Suprapubic skin (tissue), 4 donors: Measurements from ENCODE around the gene CTNNA3. TPM values are rescaled to one million over a fixed set of nuclear protein-coding genes. Genes with fewer than 3 reads are reported as not detected.

Experiments used
- DNase-seq, 2 donors: peaks; one replicate each; pipeline ENCODE4 v3.0.0-alpha.2; 2019; ENCODE audit warnings: low spot score in 2 of 2
- H3K27ac ChIP-seq: fragments of 200-600 bp; sonication (generic); one replicate; pipeline ENCODE4 v1.5.1; 2019
- H3K27me3 ChIP-seq: fragments of 200-600 bp; sonication (generic); one replicate; pipeline ENCODE4 v1.5.1; 2019
- H3K36me3 ChIP-seq: fragments of 200-600 bp; sonication (generic); one replicate; pipeline ENCODE4 v1.5.1; 2019
- H3K4me1 ChIP-seq: fragments of 200-600 bp; sonication (generic); one replicate; pipeline ENCODE4 v1.5.1; 2019
- H3K4me3 ChIP-seq: fragments of 200-600 bp; sonication (generic); one replicate; pipeline ENCODE4 v1.5.1; 2019; ENCODE audit warnings: mild to moderate bottlenecking
- H3K9me3 ChIP-seq: fragments of 200-600 bp; sonication (generic); one replicate; pipeline ENCODE4 v1.5.1; 2019
- CTCF ChIP-seq, 2 donors: fragments of 200-600 bp in 1 of 2; fragments of 450-650 bp in 1 of 2; sonication (generic) in 1 of 2; IDR thresholded peaks; one replicate each; pipeline ENCODE4 v1.5.1; 2016 to 2019; ENCODE audit warnings: antibody characterized with exemption in 2 of 2, mild to moderate bottlenecking in 1 of 2, moderate library complexity in 1 of 2
- EP300 ChIP-seq: sonication (generic); formaldehyde crosslinking; IDR thresholded peaks from one replicate; pipeline ENCODE4 v1.6.1; 2017; ENCODE audit warnings: antibody characterized with exemption
- POLR2A ChIP-seq, 2 donors: fragments of 450-650 bp; IDR thresholded peaks; one replicate each; pipeline ENCODE4 v1.6.1; 2017; ENCODE audit warnings: antibody characterized with exemption in 2 of 2, mild to moderate bottlenecking in 2 of 2, moderate library complexity in 2 of 2
- POLR2AphosphoS5 ChIP-seq, 3 donors: sonication (generic); formaldehyde crosslinking; IDR thresholded peaks; one replicate each; pipeline ENCODE4 v1.6.1; 2017; ENCODE audit warnings: antibody characterized with exemption in 3 of 3
- WGBS: methylation state at CpG from one replicate; pipeline ENCODE4 v1.1.5; 2018; 5-methylcytosine and 5-hydroxymethylcytosine counted together
- total RNA-seq, 4 donors: library from RNA; depleted of rRNA; stranded (reverse); fragments of >200 nt; gene quantifications; one replicate each; pipeline ENCODE4 v1.1.0, GENCODE V29; 2016

The CTNNA3 gene
- total RNA-seq, 4 donors from 2014 or later = 0.08 to 0.29 (median 0.21) TPM

- Histone ChIP-seq H3K27ac (no peak overlapping the region), H3K27me3 (no peaks in the 10 kb centered on the region), H3K9me3 (no peaks in the 10 kb centered on the region), H3K4me1 (no peaks in the 10 kb centered on the region), H3K4me3 (no peak overlapping the region), H3K36me3 (no peaks in the 10 kb centered on the region)
- no peak for DNase-seq
- WGBS = 77% methylated on average over 3 of the region's 3 CpGs
- no peak for TF ChIP-seq EP300
- TF ChIP-seq POLR2AphosphoS5 (IDR thresholded peaks at IDR 0.05) = no peak
- no peak for TF ChIP-seq CTCF (IDR thresholded peaks at IDR 0.05)
- TF ChIP-seq POLR2A (IDR thresholded peaks at IDR 0.05) = no peak
These were observed 309.7 kb downstream of the CTNNA3 start for GRCh38 chr10:67386260-67386659.

GRCh38 chr10:67385566-67385965, 310.4 kb downstream of the CTNNA3 start:
- H3K4me3 ChIP-seq = no peak overlapping the region
- H3K27ac ChIP-seq = no peak overlapping the region
- H3K36me3 ChIP-seq = no peaks in the 10 kb centered on the region
- H3K27me3 ChIP-seq = no peaks in the 10 kb centered on the region
- H3K9me3 ChIP-seq = no peaks in the 10 kb centered on the region
- 88% methylated on average over 2 of the region's 2 CpGs for WGBS
- no peaks in the 10 kb centered on the region for H3K4me1 ChIP-seq
- DNase-seq = no peak
- TF ChIP-seq CTCF (IDR thresholded peaks at IDR 0.05) (no peak), POLR2AphosphoS5 (IDR thresholded peaks at IDR 0.05) (no peak), POLR2A (IDR thresholded peaks at IDR 0.05) (no peak), EP300 (no peak)

GRCh38 chr10:67385089-67385488, 310.9 kb downstream of the CTNNA3 start:
- TF ChIP-seq POLR2AphosphoS5 (IDR thresholded peaks at IDR 0.05) (no peak), EP300 (no peak), POLR2A (IDR thresholded peaks at IDR 0.05) (no peak), CTCF (IDR thresholded peaks at IDR 0.05) (no peak)
- no peak for DNase-seq
- H3K9me3 ChIP-seq = no peaks in the 10 kb centered on the region
- no peaks in the 10 kb centered on the region for H3K4me1 ChIP-seq
- no peak overlapping the region for H3K27ac ChIP-seq
- H3K36me3 ChIP-seq = no peaks in the 10 kb centered on the region
- H3K4me3 ChIP-seq = no peak overlapping the region
- H3K27me3 ChIP-seq = no peaks in the 10 kb centered on the region

GRCh38 chr10:67331121-67331910, 364.7 kb downstream of the CTNNA3 start:
- Histone ChIP-seq H3K36me3 (no peaks in the 10 kb centered on the region), H3K4me1 (no peaks in the 10 kb centered on the region), H3K9me3 (no peaks in the 10 kb centered on the region), H3K27me3 (no peaks in the 10 kb centered on the region), H3K4me3 (no peak overlapping the region), H3K27ac (no peak overlapping the region)
- TF ChIP-seq CTCF (IDR thresholded peaks at IDR 0.05) (no peak), EP300 (no peak), POLR2A (IDR thresholded peaks at IDR 0.05) (no peak), POLR2AphosphoS5 (IDR thresholded peaks at IDR 0.05) (no peak)
- no peak for DNase-seq
- 81% methylated on average over 1 of the region's 1 CpG for WGBS

GRCh38 chr10:67327626-67328535, 368.1 kb downstream of the CTNNA3 start:
- 93% methylated on average over 3 of the region's 9 CpGs for WGBS
- no peak overlapping the region for H3K4me3 ChIP-seq
- no peak for DNase-seq
- H3K4me1 ChIP-seq = no peaks in the 10 kb centered on the region
- H3K36me3 ChIP-seq = no peaks in the 10 kb centered on the region
- H3K27me3 ChIP-seq = no peaks in the 10 kb centered on the region
- H3K9me3 ChIP-seq = peaks cover 6% of the 10 kb centered on the region
- H3K27ac ChIP-seq = no peak overlapping the region
- TF ChIP-seq EP300 (no peak), POLR2A (IDR thresholded peaks at IDR 0.05) (no peak), CTCF (IDR thresholded peaks at IDR 0.05) (no peak), POLR2AphosphoS5 (IDR thresholded peaks at IDR 0.05) (no peak)
